Stimulated activated CD4-positive, alpha-beta T cell treated with anti-CD3 and anti-CD28 coated beads, Interleukin-1b, Interleukin-23, amount 100 ng/mL, for 1 hour (primary cell): Measurements from ENCODE around the gene RANBP3.
"Not testable (repeated sequence)": the region's sequence is repeated elsewhere in the genome, so short reads cannot be mapped to it uniquely, and the experiment has no call there.

Experiments
- DNase-seq, 2 donors: peaks; one replicate each; pipeline ENCODE4 v3.0.0-alpha.2; 2020; ENCODE audit warnings: low read depth in 2 of 2

RANBP3 gene, protein sequence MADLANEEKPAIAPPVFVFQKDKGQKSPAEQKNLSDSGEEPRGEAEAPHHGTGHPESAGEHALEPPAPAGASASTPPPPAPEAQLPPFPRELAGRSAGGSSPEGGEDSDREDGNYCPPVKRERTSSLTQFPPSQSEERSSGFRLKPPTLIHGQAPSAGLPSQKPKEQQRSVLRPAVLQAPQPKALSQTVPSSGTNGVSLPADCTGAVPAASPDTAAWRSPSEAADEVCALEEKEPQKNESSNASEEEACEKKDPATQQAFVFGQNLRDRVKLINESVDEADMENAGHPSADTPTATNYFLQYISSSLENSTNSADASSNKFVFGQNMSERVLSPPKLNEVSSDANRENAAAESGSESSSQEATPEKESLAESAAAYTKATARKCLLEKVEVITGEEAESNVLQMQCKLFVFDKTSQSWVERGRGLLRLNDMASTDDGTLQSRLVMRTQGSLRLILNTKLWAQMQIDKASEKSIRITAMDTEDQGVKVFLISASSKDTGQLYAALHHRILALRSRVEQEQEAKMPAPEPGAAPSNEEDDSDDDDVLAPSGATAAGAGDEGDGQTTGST

DNA sequence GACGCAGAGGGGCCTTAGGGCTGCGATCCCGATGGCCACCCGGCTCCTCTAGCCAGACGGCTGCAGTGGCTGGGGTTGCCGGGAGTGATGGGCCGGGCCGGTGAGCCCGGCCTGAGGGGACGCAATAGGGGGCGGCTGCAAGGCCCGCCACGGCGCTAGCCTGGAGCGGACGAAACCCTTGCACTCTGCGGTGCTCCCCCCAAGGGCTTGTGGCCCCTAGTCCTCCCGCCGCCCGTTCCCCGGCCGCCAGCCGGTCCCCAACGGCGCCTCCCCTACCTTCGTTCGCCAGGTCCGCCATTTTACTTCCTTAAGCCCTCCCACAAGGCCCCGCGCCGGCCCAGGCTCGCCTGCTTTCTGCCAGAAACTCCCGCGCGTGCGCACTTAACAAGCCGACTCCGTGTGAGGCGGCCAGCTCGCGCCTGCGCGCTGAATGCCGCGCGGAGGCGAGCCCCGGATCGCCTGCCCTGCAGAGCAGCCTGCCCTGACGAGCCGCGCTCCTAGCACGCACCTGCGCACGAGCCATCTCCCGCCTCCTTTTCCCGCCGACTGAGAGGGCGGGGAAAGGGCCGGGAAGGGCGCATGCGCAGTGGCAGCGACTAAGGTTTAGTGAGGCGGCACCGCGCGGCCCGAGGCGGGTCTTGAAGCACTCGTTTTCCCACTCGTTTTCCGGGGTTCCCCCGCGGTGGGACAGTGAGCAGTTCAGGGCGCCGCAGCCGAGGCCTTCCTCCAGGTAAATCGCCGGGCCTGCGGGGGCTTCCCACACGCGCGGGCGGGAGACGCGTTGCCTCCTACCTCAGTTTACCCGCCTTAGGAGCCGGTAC lies at the start of gene RANBP3:
RANBP3 (minus strand) TSS at position 356 of the 821 bp plus-strand sequence; CDS start at position 298, 58 bp downstream.
- DNase-seq: peak; percentile 87 to 98

DNA sequence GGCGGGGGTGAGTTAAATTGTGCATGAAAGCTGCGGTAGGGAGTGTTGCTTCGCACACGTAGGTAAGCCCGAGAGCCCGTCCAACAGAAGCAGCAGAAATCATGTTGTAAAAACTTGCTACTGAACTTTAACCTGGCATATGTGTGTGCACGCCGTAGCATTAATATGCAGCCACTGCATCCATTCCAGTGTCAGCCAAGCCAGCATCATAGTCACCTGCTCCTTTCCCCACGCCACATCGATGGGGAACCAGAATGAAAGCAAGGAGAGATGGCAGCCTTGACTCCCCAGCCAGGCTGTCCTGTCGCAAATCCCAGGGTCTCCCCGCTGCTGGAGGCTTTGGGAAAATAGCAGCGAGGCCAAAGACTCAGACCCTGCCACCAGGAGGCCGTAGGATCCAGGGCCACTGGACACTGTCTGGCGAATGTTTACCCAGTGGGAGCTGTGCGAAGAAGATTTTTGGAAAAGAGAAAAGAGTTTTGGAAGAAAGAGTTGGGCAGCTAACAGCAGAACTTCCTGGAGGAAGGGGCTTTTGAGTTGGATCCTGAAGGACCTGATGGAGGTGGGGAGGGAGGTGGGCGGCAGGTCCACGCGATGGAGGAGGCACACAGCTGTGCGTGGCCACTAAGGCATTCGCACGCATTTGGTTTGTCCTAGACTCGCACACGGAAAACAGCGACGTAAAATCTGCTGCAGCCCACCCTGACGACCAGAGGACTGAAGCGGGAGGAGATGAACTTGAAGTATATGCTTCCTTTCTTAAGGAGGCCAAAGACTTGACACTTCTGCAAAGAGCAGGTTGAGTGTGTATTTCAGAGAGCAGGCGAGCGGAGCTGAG lies 48.7 kb upstream of the RANBP3 start:
- DNase-seq: no peak

DNA sequence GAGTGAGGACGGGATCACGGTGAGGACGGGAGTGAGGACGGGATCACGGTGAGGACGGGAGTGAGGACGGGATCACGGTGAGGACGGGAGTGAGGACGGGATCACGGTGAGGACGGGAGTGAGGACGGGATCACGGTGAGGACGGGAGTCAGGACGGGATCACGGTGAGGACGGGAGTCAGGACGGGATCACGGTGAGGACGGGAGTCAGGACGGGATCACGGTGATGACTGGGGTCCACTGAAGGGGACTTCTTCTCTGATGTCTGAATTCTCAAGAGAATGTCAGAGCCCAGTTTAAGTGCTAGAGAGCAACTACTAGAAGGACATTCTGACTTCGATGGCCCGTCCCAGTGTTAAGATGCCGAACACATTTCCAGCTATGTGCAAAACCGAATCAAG lies 46.8 kb upstream of the RANBP3 start:
- DNase-seq: not testable (repeated sequence)

DNA sequence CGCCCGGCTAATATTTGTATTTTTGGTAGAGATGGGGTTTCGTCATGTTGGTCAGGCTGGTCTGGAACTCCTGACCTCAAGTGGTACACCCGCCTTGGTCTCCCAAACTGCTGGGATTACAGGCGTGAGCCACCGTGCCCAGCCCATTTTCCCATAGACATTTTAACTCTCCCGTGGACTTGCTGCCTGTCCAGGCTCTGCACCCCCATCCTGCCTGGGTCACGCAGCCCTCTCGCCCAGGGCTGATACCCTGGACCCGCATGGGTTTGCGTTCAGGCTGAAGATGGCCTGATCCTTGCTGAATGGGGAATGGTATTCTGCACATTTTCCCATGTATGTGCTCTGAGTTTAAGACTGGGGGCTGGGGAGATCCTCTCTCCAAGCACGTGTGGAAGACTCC lies 46.0 kb upstream of the RANBP3 start:
- DNase-seq: no peak

DNA sequence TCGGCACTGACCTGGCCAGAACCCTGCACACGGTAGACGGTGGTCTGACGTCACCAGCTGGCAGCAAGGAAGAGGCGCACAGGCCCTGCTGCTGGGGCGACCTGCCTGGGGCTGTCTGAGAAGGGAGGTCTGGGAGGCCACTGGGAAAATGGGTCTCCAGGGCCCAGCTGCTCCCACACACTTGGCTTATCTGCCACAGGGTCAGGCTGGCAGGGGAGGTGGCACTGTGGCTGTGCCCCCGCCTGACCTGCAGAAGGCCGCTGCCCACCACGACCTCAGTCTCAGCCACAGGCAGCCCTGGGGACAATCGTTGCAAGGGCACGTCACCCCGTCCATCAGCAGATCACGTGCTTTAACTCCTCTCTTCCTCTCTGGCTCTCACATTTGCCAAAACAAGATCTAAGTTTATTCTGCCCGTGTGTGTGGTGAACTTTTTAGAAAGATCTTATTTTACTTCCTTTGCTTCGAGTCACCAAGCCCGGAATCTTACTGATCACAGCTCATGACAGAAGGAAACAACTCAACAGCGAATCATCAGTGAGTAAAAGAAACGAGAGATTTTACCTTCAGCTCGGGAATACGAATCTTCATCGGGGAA lies 45.2 kb upstream of the RANBP3 start:
- DNase-seq: no peak

DNA sequence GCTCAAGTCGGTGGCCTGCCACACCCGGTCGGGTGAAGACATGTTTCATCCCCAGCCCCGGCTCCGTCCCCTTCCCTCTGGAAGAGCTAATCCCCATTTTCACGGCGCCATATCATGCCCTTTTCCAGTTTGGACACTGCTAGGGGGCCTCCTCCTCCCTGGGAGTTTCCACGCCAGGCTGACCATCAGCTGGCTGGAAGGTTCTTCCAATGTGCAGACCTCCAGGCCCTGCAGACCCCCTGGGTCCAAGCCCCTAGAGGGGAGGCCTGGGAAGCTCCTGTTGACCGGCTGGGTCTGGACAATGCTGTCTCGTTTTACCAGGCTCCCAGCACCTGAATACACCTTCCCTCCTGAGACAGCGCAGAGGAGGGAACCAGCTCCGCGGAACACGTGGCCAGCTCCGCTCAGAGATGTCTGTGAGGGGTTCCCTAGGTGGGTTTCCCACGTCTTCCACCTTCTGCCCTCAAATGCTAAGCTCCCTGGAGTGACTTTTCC lies 44.7 kb upstream of the RANBP3 start:
- no peak for DNase-seq

DNA sequence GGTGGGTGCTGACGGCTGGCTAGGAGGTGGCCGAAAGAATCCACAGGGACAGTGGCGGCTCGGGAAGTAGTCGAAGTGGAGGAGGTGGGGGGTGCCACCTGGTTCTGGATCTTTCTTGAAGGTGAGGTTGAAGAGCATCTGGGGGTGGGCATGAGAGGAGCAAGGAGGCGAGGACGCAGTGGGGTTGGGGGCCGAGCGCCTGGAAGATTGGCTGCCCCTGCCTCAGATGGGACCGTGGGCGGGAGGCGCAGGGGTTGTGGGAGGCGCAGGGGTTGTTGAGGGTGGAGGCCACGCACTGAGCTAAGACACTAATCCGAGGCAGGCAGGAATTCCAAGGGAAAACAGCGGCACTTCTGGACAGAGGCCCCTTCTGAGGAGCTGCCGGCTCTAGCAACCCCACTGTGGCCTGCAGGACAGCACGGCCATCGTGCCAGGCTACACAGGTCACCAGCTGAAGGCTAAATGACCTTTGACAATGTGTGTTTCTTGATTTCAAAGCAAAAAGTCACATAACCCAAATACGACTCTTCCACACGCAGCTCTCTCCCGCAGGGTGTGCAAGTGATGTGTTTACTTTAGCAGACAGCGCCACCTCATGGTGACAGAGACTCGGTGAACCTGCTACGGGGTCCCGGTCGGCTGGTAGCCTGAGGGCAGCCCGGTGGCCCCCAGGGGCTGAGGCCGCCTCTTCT lies 44.1 kb upstream of the RANBP3 start:
- peak; percentile 51 to 55 for DNase-seq

DNA sequence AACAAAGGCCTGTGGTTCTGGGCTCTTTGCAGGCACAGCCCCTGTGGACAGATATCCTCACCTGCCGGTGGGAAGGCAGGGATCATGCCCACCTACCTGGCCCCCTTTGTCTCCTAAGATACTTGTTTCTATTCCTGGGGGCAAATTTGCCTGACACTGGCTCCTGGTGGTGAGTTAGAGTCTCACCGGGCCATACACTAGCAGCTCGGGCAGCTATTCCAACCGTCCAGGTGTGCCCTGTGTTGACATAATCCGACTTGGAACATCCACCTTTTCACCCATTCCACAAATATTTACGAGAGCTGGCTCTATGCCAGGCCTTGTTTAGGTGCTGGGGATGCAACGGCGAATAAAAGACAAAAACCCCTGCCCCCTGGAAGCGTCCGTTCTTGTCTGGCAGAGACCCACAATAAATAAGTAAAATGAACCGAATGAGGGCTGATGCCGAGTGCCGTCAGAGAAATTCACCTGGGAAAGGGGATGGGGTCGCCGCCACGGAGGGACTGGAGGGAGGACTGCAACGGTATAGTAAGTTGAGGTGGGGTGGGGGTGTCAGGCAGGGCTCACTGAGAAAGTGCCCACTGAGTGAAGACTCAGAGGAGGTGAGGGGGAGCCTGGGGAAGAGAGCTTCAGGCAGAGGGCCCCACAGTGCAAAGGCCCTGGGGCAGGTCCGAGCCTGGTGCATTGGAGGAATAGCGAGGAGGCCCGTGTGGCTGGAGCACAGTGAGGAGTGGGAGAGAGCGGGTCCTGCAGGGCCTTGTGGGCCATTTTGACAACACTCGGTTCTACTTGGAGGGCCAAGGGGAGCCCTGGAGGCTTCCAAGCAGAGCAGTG lies 43.2 kb upstream of the RANBP3 start:
- no peak for DNase-seq

DNA sequence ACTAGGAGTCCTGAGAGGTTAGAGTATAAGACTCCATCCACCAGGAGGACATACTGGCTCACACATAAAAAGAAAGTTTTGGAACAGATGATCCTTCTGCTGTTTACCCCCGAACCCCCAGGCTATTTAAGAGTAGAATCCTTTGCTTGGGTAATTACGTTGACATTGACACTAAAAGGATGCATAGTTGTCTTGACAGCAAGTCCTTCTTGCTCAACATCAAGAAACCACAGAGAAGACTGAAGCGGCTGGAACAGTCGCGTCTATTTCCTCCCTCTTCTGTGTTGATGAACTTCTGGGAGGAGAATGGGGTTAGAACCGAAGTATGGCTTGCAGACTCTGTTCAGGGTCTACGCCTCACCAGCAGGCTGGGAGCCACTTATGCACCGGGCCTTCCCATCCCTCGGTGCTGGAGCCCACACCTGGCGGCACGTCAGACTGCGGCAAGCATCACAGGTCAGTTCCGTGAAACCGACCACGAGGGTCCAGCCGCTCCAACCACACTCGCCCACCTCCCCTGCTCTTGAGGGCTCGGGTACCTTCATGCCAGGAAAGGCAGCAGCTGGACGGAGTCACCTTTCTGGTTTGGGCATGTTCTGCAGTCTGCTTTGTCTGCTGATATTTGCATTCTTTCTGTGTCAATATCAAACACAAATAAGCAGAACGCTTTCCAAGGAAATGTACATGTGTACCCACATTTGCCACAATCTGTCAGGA lies 42.4 kb upstream of the RANBP3 start:
- no peak for DNase-seq

DNA sequence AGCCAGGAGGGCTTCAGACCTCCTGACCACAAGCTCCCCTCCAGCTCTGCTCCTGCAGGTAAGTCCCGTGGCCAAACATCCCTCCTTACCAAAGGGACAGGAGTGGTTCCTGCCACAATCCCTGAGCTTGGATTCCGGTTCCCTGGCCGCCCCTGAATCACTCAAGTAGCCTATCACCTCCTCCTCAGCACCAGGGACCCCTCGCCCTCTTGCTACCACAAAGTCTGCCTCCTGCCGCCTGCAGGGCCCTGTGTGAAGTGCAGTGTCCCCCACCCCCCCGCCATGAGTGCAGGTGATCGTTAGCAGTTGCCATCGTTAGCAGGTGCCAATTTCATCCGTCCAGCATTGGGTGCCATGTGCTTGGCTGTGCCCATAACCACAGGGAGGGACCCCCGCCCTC lies 40.8 kb upstream of the RANBP3 start:
- DNase-seq: no peak

DNA sequence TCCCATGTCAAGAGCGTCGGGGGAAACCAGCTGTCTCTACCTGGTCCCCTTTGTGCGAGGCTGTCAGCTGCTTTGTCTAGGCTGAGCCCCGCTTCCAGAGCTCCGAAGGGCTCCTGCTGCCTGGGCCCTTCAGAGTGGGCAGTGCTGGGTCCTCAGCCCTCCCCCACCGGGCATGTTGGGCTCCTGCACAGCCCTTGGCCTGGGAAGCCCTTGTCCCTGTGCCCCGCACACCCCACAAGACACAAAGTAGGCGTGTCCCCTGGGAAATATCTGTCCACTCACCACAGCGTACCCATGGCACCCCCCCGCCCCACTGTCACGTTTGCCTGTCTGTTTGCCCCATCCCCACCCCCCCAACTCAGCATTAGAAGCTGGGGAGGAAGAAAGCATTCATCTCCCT lies 39.6 kb upstream of the RANBP3 start:
- DNase-seq: no peak

DNA sequence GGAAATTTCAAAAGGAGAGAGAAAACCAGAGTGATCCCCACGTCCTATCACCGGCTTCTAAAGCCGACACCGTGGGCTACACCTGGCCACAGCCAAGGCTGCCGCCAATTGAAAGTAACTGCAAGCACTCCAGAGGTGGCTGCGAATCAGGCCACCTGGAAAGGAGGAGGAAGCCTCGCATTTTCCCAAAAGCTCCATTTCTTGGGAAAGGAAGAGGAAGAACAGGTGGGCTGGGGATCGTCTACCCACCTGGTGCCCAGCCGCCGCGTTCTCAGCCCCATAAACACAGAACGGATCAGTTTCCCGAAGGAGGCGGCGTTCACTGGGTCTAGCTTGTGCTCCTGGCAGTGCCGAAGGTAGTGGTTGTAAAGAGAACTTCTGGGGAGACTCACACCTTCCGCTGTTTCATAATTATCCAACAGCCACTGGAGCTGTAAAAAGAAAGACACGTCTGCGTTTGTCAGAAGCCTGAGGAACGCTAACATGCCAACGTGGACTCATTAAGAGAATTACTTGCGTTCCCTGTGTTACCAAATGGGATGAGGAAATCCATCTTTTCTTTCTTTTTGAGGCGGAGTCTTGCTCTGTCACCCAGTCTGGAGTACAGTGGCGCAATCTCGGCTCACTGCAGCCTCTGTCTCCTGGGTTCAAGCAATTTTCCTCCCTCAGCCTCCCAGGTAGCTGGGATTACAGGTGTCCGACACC lies 38.1 kb upstream of the RANBP3 start:
- no peak for DNase-seq

DNA sequence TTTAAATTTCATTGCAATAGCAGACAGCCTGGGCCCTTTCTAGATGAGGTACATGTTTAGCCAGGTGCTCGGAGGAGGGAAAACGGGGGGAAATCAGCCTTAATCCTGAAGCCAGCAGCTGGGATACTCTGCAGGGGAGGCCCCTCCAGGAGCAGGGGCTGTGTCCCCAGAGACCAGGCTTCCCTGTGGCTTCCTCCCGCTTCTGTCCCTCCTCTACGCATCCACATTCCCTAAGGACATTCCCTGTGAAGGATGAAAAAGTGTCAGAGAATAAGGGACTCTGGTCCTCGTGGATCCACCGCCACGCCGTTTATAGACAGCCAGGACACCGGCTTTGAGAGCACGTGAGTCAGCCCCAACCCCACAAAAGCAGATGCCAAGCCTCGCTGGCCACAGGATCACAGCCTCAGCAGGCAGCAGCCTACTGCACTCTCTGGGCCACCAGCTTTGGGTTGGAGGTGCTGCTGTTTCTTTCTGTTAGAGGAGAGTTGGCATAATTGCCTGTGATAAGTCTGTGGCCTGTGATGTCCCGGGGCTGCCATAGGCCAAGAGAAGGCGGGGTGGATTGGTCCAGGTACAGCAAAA lies 36.7 kb upstream of the RANBP3 start:
- no peak for DNase-seq

DNA sequence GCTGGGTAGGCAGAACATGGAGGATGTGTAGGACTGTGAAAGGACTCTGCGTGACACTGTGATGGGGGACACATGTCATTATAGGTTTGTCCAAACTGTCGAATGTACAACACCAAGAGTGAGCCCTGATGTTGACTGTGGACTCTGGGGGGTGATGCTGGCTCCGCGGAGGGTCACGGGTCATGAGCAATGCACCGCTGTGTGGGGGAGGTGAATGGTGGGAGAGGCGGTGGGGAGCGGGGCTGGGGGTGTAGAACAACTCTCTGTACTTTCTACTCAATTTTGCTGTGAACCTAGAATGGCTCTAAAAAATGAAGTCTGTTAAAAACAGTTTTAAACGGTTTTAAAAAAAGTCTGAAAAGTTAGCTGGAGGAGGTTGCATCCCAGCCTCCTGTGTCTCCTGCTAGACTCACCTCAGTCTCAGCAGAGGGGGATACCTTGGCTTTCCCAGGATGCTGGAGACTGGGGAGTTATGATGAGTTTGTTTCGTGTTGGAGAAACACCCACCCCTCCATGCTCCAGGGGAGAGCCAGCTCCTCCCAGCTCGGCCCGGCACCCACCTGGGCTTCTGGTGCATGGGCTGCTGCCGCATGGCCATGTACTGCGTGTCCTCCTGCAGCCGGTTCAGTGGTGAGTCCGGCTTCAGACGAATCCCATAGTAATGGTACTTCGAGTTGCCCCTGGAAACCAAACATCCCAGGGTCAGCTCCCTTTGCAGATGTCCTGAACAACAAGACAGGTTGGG lies 34.7 kb upstream of the RANBP3 start:
- no peak for DNase-seq

DNA sequence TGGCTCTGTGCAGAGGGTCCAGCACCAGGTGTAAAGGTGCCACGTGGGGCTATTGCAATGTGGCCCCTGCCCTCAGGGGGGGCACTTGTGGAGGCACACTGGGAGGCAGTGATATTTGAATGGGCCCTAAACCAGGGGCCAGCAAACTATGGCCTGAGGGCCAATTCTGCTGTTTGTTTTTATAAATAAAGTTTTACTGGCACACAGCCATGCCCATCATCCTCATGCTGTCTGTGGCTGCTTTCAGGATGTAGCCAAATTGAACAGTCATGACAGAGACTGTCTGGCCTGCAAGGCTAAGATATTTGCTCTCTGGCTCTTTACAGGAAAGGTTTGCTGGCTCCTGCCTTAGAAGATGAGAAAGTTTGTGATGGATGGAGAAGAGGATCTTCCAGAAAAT lies 33.9 kb upstream of the RANBP3 start:
- no peak for DNase-seq

DNA sequence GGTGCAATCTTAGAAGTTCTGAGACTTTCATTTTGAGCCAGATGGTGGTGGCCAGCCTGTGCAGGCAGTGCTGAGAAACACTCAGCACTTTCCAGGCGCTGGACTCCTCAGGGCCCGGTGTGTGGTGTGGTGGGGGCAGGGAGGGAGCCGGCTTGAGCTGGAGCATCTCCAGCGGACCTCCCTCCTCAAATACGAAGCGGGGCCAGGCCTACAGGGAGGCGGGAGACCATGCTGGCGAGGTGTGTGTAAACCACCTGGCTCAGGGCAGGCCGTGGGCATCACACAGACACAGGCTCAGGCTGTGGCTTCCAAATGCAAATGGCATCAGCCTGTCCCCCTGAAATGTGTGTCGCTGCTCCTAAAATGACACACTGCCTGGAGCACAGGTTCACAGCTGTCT lies 33.3 kb upstream of the RANBP3 start:
- no peak for DNase-seq

DNA sequence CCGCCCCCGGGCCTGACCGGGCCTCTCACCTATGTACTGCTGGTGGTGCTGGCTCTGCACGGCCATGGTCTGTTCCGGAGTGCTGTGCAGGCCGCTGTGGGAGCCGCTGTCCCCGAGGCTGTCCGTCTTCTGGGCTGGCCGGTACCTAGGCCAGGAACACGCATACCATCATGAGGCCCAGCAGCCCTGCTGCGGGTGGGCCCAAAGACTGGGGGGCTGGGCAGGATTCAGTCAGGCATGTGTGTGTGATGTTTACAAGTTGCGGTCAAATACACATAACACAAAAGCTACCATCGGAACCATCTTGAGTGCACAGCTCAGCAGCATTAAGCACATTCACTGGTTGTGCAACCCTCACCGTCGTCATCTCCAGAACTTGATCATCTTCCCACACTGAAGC lies 32.2 kb upstream of the RANBP3 start:
- DNase-seq: no peak
